M059J (cell line): Measurements from ENCODE around the gene MOV10L1. TPM values are rescaled to one million over a fixed set of nuclear protein-coding genes. Genes with fewer than 3 reads are reported as not detected.
A peak's percentile ranks its signal among the peaks of the same experiment; 100 is the strongest.
"Not testable (repeated sequence)": the region's sequence is repeated elsewhere in the genome, so short reads cannot be mapped to it uniquely, and the experiment has no call there.

Source experiments
- DNase-seq: peaks from one replicate; pipeline ENCODE4 v3.0.0-alpha.2; 2012; ENCODE audit warnings: low read depth
- total RNA-seq: library from RNA; depleted of rRNA; stranded (reverse); fragments of >200 nt; shearing (Covaris generic); gene quantifications from 2 replicates; pipeline ENCODE4 v1.2.3, GENCODE V29; 2014

Gene MOV10L1
- total RNA-seq, 1 experiment from 2014 or later: 1.8 TPM

DNA sequence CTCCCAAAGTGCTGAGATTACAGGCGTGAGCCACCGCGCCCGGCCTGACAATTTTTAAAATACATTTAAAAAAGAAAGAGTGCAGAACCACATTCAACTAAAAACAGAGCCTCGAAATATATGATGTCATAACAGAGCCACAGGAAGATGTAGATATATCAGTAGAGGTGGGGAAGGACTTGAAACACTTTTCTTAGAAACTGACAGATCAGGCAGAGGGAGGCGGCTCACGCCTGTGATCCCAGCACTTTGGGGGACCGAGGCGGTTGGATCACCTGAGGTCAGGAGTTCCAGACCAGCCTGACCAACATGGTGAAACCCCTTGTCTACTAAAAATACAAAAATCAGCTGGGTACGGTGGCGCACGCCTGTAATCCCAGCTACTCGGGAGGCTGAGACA lies 11.6 kb upstream of the MOV10L1 start:
- no peak for DNase-seq

DNA sequence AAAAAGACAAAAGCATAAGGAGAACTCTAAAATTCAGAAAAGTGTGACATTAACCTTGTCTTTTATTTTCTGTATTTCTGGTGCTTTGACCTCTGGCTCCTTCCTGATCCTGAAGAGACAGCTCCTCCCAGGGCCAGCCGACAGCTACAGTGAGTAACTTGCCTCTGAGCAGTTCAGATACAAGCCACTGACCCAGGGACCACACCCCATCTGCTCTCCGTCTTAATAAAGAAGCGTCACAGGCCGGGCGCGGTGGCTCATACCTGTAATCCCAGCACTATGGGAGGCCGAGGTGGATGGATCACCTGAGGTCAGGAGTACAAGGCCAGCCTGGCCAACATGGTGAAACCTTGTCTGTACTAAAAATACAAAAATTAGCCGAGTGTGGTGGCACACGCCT lies 11.0 kb upstream of the MOV10L1 start:
- no peak for DNase-seq

GRCh38 chr22:50080077-50080465 lies 9.7 kb upstream of the MOV10L1 start:
- DNase-seq: no peak

- DNase-seq: no peak
Measured at GRCh38 chr22:50081426-50082196, 8.2 kb upstream of the MOV10L1 start.

DNA sequence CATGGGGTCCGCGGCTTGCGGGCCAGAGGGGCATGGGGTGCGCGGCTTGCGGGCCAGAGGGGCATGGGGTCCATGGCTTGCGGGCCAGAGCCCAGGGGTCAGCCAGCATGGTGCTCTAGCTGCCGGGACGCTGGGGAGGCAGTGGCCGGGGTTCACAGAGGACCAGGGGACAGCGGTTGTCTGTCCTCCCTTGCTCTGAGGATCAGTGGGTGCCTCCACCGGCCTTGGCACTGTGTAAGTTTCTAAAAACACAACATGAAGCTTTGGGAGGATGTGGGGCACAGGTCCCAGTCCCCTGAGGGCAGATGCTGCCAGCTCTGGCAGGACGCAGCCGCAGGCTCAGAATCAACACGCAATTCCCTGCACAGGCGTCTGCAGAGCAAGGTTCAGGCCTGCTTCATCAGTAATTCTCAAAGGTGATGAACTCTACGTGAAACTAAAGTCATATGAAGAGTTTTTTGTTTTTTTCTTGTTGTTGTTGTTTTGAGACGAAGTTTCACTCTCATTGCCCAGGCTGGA lies 7.5 kb upstream of the MOV10L1 start:
- DNase-seq: no peak

DNA sequence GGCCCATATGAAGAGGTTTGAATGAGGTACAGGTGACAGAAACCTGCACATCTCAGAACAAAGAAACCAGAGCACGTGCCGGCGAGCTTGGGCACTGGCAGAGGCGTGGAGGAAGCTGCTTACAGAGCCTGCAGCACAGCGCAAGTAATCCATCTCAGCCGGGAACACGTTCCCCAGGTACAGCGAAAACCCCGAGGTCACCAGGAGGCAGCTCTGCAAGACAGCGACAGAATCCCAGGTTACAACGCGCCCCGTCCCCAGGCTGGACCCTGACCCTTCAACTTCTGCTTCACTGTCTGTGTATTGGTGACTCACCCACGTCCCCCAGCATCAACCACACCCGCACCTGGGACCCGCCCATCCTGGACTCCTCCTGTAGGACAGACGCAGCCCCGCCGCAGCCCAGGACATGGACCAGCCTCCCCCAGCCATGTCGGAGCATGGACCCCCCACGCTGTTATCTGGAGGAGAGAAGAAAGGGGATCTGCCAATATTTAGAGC lies 6.8 kb upstream of the MOV10L1 start:
- DNase-seq: no peak

DNA sequence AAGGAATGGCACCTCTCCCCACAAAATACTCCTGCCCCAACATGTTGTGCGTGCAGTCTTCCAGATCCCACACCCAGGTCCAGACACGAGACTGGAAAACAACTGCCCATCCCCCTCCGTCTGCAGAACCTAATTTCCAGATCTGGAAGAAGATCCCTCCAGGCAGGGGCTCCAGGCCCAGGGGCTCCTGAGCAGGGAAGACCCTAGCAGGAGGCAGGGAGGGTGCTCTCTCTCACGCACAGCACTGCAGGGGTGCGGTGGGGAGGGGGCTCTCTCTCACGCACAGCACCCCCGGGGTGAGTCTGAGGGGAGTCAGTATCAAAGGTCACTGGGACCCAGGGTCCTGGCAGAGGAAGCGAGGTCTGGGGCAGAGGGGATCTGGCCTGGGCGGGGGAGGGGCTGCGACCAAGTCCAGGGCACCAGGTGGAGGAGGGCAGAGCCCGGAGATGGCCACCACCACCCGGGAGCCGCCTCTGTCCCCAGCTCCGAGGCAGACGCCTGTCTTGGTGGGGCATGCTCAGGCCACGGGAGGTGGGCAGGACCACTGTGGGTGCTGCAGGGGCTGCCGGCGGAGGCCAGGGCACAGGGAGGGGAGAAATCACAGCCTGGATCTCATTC lies 6.2 kb upstream of the MOV10L1 start:
- DNase-seq: no peak

DNA sequence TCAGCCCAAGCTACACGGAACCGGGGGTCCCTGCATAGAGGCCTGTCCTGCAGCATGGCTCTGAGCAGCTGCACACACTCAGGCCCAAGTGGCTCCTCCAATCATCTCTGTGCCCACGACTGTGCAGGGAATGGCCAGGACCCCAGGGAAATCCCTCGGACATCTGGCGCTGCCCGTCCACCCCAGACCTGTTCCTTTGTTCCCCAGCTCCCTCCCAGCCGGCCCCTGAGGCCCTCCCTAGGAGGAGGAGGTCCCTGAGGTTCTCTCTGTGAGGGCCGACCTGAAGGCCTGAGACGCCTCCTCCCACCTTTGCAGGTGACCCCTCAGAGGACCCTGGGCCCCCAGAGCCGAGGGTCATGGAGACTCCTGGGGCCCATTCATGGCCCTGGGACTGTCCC lies 5.7 kb upstream of the MOV10L1 start:
- no peak for DNase-seq

DNA sequence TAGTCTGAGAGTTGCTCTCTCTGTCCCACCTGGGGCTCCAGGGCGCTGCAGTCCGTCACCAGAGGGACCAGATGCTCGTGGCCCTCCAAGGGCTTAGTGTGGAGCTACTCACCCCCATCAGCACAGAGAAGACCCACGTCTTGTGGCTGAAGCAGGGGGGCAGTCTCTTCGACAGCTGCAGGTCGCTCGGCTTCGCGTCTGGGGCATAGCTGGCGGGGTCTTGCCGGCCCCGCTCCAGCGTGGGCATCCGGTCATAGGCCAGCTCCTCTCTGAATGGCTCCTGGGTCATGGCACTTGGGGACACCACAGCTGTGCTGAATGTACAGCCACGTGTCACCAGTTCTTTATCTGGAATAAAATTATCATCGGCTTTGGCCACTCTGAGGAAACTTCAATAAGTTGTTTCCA lies 5.2 kb upstream of the MOV10L1 start:
- no peak for DNase-seq

DNA sequence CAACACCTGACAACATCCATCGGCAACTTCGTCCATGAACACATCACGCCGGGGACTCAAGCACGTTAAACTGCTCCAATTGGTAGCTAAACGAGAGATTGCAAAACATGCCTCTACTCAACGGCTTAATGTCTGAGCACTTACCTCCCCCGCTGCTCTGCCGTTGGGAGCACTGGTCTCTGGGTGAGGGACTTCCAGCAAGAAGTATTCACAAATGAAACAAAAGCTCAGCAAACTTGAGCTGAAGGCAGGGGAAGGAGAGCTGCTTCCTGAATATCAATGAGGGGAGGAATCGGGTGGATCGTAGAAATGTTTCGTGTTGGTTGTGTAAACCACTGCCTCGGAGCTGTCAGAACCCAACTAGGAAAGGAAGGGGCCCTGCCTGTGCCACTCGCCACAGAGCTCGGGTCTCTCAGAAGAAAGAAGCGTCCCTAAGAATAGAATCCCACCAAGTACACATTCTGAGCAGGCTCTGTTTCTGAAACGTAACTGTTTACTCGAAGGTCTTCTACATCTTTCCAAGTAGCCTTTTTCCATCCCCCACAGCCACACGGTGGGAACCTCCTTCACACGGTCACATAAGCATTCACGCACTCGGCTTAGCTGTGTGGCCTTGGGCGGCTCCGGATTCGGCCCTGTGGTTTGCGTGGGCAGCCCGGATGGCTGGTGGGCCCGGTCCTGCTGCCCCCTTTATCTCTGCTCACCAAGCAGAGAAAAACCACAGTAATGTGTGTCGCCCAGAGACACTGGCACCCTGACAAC lies 4.4 kb upstream of the MOV10L1 start, which contains the start of gene MLC1:
Gene MLC1, minus strand, starts transcription at position 216 of the 762 bp plus-strand sequence. CDS start 524 bp downstream, outside the sequence.
- peak; percentile 6 for DNase-seq

GRCh38 chr22:50086526-50086925 lies 3.3 kb upstream of the MOV10L1 start:
- DNase-seq: no peak

- DNase-seq: not testable (repeated sequence)
Measured at GRCh38 chr22:50086975-50087374, 2.8 kb upstream of the MOV10L1 start.

- no peak for DNase-seq
Measured at GRCh38 chr22:50087646-50088045, 2.2 kb upstream of the MOV10L1 start.

DNA sequence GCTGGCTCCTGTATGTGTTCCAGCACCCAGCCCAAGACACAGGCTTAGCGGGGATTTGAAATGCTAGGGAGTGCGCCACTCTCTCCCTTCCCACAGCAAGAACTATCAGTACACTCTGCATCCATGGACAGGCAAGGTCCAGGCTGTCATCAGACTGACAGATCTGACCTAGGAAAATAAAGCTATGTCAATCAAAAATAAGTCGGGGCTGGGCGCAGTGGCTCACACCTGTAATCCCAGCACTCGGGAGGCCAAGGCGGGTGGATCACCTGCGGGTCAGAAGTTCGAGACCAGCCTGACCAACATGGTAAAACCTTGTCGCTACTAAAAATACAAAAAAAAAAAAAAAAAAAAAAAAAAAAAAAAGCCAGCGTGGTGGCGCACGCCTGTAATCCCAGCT lies 1.7 kb upstream of the MOV10L1 start:
- DNase-seq: no peak

DNA sequence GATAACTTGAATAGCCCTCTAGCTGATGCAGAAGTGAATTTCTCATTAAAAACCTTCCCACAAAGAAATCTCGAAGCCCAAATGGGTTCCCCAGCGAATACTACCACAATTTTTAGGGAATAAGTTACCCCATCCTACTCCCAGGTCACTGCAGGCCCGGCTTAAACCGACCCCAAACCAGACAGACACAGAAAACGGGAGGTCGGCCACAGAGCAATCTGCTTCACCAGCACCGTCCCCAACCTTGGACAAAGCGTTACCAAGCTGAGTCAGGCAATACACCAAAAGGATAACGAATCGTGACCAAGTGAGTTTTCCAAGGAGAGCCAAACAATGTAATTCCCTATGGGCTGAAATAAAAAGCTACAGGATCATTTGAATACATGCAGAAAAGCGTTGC lies 575 bp upstream of the MOV10L1 start:
- no peak for DNase-seq

DNA sequence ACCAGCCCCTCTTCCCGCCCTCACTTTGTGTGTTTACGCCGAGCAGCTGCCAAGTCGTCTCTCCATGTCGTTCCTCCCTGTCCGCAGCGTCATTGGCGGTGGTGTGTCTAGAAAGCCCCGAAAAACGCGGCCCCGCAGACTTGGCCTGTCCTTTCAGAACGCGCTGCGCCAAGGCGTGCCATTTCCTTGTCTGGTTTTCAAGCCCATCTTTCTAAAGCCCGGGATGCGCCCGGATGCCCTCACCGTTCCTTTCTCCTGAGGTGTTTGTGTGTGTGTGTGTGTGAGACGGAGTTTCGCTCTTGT lies 557 bp downstream of the MOV10L1 start:
- DNase-seq: no peak

DNA sequence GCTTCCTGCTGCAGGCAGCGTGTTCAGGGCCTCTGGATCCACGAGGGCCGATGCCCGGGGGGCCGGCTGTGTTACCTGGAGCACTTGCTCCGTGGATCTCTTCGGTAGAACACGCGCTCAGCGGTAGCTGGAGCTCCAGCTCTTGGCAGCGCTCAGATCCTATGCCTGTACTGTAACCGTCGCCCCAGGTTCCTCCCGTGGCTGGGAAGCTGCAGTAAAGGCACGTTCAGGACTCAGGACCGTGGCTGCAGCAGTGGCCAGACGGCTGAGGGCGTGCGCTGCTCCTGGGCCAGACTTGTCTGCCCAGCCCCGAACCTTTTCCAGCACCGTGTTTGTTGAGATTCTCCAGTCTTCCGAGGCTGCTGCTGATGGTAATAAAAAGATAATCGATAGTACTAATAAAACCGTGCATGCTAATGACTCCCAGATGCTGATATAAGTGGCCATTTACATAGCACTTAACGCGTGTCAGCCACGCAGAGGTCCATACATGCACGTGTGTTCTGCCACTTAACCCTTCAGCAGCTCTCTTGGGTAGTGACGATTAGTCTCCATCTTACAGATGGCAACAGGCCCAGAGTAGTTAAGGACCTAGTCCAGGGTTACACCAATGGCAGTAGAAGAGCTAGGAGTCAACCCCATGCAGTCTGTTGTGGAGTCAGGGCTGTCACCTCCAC lies 1.4 kb downstream of the MOV10L1 start:
- DNase-seq: no peak

DNA sequence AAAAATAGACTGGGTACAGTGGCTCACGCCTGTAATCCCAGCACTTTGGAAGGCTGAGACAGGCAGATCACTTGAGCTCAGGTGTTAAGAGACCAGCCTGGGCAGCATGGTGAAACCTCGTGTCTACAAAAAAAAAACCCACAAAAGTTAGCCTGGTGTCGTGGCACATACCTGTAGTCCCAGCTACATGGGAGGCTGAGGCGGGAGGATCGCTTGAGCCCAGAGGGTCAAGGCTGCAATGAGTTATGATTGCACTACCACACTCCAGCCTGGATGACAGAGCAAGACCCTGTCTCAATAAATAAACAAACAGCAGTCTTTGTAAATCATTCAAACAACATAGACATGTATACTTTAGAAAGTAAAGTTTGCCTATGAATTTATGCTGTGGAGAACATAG lies 2.5 kb downstream of the MOV10L1 start:
- no peak for DNase-seq

GRCh38 chr22:50098052-50098451 lies 8.2 kb downstream of the MOV10L1 start:
- DNase-seq: no peak

GRCh38 chr22:50101870-50102565 lies 12.2 kb downstream of the MOV10L1 start:
- DNase-seq: no peak

DNA sequence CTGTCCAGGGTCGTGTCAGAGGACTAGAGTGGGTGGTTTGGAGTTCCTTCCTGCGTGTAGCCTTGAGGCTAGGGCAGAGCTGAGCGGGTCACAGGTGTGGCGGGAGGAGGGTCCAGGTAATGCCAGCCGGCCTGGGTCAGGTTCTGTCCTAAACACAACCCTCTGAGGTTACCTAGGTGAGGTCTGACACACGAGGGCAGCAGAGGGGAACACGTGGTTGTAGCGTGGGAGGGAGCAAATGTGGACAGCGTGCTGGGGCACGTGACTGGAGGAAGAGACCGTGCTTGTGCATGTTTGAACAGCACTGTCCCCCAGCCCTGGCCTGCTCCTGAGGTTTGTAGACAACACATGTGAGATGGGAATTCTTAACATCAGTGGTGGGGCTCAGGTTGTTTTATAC lies 13.1 kb downstream of the MOV10L1 start:
- DNase-seq: no peak
